GM21576 (cell line): ENCODE measurements around the gene YJEFN3.

Experiments used
- ATAC-seq: cut with Tn5 transposase; IDR thresholded peaks from one replicate; pipeline ENCODE4 v1.9.1; 2021; ENCODE audit warnings: mild to moderate bottlenecking, moderate library complexity; ENCODE audit not compliant: unreplicated experiment

The YJEFN3 gene

DNA sequence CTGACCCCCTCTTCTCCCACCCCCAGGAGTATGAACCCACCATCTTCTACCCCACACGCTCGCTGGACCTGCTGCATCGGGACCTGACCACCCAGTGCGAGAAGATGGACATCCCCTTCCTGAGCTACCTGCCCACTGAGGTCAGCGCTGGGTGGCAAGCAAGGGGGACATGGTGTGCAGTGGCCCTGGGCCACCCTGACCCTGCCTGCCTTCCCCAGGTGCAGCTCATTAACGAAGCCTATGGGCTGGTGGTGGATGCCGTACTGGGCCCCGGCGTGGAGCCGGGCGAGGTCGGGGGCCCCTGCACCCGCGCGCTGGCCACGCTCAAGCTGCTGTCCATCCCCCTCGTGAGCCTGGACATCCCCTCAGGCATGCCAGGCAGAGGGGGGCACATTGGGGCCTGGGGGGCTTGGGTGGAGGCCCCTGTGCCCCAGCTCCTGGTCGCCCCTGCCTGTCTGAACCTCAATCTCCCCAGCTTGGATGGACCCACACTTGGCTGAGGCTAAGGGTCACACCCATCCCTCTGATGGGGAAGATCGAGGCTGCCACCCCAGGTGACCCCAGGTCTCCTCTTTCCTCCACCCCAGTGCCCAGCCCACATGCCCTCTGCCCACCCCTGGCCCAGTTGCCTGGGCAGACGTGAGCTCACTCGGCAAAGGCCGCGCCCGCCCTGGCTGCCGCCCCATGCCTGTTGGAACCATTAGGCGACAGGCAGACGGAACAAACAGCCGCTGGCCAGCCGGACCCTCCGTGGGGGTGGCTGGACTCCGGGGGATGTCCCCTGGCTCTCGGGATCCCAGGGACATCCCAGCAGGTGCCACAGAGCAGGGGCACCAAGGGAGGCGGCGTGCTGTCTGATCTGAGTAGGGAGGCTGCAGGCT is 6.8 kb downstream of the YJEFN3 start:
- no peak for ATAC-seq

DNA sequence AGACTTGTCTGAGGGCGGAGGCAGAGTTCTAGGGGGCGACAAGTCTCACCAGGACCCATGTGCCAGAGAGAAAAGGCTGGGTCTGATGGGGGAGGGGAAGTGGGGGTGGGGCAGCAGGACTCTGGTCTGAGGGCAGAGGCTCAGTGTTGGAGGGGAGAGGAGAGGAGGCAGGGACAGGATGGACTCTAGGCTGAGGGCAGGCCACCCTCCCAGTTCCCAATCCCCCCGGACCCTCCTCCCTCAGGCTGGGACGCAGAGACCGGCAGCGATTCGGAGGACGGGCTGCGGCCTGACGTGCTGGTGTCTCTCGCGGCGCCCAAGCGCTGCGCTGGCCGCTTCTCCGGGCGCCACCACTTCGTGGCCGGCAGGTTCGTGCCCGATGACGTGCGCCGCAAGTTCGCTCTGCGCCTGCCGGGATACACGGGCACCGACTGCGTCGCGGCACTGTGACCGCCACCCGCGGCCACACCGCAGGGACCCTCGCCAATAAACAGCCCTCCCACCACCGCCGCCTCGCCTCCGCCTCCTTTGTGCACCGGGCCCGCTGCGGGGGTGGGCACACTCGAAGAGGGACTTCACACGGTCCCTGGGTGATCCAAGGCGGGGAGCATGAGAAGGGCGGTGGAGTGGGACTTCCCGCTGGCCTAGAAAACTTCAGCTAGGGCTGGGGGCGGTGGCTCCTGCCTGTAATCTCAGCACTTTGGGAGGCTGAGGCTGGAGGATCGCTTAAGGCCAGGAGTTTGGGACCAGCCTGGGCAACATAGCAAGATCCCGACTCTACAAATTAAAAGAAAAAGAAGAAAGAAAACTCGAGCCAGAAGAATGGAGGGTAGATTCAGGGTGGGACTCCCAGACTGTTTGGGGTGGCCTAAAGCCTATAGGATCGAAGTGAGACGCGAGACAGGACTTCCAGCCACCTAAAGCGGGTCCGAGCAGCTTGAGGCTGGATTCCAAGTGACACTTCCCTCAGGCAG is 8.7 kb downstream of the YJEFN3 start:
- no peak for ATAC-seq

DNA sequence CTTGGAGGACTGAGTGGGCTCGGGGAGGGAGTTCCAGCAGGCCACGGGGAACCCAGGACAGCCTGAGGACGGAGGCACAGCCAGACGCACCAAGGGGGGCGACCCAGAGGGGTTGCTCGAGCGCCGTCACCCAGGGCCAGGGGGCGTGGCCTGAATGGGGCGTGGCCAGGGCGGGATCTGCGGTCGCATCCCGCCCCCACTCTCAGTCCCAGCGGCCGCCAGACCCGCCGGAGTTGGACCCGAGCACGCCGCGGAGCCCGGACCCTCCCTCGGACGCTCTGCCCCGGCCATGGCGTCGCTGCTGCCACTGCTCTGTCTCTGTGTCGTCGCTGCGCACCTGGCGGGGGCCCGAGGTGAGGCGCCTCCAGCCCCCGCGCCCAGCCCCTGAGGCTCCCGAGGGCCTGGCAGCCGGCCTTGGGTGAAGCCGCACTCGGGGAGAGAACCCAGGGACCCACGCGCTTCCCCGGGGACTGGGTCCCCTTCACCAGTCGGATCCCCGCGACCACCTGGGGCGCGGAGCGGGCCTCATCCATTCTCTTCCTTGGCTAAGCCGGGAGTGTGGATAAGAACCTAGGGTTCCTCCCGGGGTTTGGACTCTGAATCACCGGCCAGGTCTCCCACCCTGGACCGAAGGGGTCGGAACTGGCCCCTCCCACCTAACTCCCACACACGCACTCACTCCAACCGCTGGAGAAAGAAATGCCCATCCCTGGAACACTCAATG is 9.5 kb downstream of the YJEFN3 start, which contains the start of gene CILP2:
Gene CILP2 (plus strand): TSS at position 205 of the 724 bp plus-strand sequence. CDS start 85 bp downstream, at position 290.
- ATAC-seq: no peak

DNA sequence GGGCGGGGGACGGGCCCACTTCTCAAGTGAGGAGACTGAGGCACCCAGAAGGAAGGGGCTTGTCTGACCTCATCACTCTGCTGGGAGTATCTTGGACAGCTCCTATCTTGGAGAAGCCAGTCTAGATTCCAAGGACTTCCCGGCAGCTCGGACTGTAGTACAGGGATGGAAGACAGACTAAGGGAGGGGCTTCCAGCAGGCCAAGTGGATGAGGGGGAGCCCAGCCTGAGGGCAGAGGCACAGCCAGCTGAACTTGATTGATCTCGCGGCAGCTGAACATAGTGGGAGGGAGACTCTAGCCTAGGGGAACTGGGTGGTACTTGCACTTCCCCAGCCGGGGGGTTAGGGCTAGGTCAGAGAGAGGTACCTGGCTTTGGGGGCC is 10.1 kb downstream of the YJEFN3 start:
- ATAC-seq: no peak

DNA sequence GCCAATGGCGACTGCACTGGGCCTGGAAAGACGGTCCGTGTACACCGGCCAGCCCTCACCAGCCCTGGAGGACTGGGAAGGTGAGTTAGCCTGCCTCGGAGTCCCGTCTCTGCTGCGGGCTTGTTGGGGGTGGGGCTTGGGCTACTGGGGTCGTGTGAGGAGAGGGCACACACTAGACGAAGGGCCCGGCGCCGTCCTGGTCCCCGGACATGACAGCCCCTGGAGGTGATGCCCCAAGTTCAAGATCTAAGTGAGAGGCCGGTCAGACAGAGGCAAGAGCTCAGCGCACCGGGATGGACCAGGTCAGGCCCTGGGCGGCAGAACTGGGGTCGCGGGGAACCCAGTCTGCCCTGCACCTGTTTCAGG is 11.0 kb downstream of the YJEFN3 start:
- no peak for ATAC-seq

DNA sequence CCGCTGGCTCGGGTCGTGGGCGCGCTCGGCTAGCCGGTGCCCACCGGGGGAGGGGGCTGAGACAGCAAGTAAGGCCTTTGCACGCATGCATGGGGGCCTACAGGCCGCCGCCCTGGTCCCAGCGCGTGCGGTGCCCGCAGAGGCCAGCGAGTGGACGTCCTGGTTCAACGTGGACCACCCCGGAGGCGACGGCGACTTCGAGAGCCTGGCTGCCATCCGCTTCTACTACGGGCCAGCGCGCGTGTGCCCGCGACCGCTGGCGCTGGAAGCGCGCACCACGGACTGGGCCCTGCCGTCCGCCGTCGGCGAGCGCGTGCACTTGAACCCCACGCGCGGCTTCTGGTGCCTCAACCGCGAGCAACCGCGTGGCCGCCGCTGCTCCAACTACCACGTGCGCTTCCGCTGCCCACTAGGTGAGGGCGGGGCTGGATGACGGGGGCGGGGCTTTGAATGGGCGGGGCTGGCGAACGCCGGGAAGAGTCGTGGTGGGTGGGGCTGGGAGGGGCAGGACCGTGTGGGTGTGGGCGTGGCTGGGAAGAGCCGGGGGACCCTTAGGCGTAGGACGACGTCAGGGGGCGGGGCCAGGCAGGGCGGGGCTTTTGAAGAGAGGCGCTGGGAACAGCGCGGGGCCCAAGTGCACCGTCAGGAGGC is 11.5 kb downstream of the YJEFN3 start:
- ATAC-seq: no peak

DNA sequence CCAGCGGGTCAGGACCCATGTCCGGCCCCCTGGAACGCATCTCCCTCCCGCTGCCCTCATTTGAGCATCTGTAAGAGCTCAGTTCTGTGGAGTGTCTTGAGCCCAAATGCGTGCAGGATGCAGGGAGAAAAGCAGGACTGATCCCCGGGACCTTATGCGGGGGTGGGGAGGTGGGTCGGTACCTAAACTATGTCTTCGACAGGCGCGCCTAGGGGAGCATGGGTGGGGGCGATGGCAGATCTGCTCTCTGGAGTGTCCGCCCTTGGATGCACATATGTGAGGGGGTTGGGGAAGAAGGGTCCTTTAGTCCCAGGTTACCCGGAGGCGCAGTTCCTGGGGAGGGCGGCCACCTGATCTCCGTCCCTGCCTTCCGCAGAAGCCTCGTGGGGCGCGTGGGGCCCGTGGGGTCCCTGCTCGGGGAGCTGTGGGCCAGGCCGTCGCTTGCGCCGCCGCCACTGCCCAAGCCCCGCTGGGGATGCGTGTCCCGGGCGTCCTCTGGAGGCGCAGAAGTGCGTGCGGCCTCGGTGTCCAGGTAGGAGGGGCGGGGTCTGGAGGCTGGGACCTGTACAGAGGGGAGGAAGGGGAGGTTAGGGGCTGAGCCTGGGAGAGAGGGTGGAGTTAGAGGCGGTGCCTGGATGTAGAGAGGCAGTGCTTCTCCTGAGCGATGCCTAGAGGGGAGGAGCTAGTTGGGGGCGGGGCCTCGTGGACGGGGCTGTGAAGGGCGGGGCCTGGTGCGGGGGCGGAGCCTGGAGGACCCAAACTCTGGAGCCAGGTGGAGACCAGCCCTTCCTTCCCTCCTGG is 12.2 kb downstream of the YJEFN3 start:
- no peak for ATAC-seq

DNA sequence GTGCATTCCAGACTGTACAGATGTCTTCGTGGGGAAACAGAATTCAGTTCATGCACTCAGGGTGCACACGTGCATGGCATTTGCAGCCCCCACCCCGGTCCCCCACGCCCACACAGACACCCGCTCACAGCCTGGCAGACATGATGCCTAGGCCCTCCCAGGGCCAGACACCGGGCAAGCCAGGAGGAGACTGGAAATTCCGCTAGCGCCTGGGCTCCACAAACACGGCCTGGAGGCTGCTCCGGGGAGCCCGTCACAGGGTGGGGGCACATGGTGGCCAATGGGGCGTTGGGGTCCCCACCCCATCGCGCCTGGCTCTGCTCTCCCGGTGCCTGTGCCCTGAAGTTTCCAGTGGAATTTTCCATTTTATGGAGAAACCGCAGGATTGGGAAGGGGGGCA is 12.9 kb downstream of the YJEFN3 start:
- ATAC-seq: no peak

DNA sequence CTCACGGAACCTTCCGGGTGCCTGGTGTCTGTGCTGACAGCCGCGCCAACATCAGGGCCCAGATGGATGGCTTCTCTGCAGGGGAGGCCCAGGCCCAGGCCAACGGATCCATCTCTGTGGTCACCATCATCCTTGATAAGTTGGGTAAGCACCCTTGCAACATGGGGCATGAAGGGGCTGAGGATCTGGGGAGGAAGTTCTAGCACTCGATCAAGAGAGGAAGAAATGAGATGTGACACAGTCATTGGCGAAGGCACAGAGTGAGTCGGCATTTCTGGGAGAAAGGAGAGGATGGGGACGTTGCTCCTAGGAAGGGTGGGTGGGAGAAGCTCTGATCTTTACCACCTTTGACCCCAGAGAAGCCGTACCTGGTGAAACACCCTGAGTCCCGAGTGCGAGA is 13.8 kb downstream of the YJEFN3 start:
- no peak for ATAC-seq

DNA sequence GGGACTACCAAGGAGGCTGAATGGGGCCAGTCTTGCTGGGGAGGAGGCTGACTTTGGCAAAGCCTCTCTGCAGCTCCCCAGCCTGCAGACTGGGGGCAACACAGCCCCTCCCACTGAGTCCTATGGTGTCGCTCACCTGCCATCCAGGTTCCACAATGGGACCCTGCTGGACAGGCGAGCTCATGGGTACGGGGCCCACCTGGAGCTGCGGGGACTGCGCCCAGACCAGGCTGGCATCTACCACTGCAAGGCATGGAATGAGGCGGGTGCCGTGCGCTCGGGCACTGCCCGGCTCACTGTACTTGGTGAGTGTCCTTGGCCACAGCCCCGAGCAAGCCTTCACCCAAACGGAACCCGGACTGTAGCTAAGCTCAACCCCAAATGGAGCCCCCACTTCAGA is 14.4 kb downstream of the YJEFN3 start:
- no peak for ATAC-seq

DNA sequence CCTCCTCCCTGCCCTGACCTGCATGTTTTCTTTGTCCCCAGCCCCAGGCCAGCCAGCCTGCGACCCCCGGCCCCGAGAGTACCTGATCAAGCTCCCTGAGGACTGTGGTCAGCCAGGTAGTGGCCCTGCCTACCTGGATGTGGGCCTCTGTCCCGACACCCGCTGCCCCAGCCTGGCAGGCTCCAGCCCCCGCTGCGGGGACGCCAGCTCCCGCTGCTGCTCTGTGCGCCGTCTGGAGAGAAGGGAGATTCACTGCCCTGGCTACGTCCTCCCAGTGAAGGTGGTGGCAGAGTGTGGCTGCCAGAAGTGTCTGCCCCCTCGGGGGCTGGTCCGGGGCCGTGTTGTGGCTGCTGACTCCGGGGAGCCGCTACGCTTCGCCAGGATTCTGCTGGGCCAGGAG is 14.9 kb downstream of the YJEFN3 start:
- no peak for ATAC-seq

DNA sequence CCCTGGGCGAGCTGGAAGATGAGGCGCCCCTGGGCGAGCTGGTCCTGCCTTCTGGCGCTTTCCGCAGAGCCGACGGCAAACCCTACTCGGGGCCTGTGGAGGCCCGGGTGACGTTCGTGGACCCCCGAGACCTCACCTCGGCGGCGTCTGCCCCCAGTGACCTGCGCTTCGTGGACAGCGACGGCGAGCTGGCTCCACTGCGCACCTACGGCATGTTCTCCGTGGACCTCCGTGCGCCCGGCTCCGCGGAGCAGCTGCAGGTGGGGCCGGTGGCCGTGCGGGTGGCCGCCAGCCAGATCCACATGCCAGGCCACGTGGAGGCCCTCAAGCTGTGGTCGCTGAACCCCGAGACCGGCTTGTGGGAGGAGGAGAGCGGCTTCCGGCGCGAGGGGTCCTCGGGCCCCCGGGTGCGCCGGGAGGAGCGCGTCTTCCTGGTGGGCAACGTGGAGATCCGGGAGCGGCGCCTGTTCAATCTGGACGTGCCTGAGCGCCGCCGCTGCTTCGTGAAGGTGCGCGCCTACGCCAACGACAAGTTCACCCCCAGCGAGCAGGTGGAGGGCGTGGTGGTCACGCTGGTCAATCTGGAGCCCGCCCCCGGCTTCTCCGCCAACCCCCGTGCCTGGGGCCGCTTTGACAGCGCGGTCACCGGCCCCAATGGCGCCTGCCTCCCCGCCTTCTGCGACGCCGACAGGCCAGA is 15.7 kb downstream of the YJEFN3 start:
- ATAC-seq: no peak

DNA sequence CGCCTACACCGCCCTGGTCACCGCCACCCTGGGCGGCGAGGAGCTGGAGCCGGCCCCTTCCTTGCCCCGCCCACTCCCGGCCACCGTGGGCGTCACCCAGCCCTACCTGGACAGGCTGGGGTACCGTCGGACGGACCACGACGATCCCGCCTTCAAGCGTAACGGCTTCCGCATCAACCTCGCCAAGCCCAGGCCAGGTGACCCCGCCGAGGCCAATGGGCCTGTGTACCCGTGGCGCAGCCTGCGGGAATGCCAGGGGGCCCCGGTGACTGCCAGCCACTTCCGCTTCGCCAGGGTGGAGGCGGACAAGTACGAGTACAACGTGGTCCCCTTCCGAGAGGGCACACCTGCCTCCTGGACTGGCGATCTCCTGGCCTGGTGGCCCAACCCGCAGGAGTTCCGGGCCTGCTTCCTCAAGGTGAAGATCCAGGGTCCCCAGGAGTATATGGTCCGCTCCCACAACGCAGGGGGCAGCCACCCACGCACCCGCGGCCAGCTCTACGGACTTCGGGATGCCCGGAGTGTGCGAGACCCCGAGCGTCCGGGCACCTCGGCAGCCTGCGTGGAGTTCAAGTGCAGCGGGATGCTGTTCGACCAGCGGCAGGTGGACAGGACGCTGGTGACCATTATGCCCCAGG is 16.4 kb downstream of the YJEFN3 start:
- no peak for ATAC-seq

DNA sequence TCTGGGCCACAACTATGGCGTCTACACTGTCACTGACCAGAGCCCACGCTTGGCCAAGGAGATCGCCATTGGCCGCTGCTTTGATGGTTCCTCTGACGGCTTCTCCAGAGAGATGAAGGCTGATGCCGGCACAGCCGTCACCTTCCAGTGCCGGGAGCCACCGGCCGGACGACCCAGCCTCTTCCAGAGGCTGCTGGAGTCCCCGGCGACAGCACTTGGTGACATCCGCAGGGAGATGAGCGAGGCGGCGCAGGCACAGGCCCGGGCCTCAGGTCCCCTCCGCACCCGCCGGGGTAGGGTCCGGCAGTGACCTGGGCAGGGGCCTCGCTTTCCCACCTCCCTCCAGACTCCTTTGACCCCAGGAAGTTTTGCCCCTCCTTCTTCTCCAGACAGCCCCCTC is 17.0 kb downstream of the YJEFN3 start:
- no peak for ATAC-seq

DNA sequence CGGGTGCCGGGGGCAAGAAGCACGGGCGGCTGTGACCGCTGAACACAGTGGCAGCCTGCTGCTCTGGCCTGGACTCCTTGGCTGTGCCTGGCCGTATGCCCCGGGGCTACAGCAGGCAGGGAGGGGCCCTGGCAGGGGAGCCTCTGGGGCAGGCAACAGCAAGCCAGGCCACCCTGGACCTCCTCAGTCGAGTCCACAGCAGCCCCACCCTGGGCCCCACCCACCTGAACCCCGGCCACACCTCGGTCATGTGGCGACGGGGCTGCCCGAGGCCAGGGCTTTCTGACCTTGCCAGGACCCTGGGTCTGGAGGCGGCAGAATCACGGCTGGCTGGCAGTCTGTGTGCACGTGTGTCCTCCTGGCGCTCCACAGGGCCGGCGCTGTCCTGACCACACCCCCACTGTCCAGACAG is 18.0 kb downstream of the YJEFN3 start:
- ATAC-seq: no peak

DNA sequence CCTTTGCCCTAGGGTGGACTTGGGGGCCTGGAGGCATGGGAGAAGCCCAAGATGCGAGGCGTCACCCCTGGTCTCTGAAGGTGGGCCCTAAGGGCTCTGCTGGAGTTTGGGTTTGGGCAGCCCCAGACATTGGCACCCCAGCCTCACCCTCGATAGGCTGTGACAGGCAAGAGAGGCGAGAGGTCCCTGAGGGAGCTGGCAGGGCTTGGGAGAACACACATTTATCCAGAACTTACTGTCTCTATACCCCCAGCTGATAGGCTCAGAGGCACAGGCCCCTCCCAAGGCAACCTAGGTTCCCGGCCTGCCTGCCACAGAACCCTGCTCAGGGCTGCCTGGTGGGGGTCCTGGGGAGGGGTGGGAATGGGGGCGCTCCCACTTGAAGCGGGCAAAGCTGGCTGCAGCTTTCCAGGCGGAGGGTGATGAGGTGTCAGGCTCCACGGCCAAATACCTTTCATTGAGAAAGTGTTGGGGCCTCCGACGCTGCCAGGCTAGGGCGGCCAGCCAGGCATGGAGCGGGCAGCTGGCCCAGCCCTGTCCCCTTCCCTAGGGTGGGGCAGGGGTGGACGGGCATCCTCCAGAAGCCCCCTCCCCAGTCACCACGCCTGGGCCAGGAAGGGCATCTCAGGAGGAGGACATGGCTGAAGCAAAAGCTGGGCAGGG is 19.1 kb downstream of the YJEFN3 start:
- ATAC-seq: no peak

DNA sequence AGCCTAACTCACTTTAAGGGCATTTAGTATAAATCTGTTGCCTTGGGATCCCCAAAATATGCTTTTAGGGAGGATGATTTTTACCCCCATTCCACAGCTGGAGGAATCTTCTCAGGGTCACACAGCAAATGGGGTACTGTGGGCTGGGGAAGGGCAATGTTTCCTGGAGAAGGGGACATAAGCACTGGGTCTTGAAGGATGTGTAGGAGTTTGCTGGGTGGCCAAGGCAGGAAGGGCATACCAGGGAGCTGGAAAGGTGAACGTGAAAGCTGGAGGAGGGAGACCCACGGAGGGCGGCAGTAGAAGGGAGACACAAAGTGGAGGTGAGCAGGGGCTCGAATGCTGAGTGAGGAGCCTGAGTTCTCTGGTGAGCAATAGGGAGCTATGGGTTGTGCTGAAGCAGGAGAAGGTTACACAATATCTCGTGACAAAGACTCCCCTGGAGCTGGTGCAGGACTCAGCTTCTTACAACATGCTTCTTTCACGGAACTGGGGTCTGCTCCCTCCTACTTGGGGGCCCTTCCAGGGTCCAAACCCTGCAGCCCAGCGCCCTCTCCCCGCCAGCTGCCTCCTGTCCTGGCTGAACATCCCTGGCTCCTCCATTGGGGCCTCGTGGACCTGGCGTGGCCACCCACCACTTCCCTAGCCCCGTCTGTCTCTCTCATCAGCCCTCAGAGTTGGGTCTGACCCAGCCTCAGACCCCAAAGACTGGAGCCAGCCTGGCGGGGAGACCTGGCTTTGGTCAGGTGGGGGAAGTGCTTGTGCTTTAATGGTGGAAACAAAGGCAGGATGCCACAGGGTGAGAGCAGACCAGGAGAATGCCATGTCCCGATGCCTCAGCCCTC is 20.4 kb downstream of the YJEFN3 start:
- no peak for ATAC-seq
